ENCODE results near the gene NAGK.
"Not testable (repeated sequence)": the region's sequence is repeated elsewhere in the genome, so short reads cannot be mapped to it uniquely, and the experiment has no call there.

The NAGK gene

DNA sequence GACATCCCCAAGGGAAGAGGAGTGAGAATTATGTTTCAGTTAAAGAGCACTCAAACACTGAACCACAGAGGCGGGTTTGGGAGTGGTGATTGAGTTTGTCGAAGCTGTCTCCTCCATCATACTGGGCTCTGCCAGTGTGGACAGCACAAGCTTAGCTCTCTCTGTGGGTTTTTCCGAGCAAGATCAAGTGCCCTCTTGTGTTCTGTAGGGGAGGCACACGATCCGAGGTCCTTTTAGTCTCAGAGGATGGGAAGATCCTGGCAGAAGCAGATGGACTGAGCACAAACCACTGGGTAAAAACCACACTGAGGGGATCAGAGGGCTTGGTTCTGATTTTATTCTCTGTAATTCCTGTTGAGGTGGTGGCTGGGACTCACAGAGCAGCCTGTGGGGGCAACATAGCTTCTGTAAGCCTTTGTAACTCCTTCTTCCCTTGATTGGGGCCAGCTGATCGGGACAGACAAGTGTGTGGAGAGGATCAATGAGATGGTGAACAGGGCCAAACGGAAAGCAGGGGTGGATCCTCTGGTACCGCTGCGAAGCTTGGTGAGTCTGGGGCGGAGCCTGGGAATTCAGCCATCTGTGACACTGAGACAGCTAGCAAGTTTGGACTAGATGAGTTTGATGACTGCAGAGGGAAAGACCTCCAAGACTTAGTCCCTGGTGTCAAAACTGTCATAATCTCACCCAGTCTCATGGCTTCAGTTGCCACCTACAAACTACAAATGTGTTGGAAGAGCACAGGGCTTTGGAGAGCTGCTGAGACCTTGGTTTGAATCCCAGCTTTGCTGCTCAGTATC is 2.0 kb downstream of the NAGK start:
- no peak for DNase-seq

DNA sequence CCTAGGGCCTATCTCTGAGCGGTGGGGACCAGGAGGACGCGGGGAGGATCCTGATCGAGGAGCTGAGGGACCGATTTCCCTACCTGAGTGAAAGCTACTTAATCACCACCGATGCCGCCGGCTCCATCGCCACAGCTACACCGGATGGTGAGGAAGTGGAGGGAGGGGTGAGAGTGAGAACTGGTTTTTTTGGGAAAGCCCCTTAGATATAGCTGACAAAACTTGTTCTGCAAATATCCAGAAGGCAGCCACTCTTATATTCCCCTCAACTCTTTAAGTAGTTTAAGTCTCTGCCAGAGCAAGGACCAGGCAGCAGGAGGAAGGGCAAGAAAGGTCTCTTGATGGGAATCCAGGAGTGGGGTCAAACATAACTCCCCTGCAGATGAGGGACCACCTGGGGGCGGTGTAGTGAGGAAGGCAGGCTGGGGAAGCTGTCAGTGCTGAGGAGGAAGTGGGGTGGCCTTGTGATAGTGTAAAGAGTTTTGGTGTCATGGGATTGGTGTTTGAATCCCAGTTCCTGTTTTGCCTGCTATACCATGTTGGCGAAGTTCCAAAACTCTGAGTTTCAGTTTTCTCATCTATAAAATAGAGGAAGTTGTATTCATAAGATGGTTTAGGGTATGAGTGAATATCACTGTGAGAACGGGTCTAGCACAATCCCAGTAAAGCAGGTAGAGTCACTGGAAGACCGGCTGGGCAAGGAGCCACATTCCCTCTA is 3.4 kb downstream of the NAGK start:
- no peak for DNase-seq

DNA sequence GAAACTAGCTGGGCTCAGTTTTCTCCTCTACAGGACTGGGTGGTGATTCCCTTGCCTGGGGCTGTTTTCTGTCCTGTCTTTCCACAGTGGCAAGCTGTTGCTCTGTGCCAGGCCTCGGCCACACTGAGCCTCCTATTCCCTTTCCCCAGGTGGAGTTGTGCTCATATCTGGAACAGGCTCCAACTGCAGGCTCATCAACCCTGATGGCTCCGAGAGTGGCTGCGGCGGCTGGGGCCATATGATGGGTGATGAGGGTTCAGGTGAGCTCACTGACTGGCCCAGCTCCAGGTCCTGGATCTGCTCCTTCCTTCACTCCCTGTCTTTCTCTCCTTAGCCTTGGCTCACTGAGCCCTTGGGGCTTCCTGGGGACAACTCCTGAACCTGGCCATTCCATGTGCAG is 4.0 kb downstream of the NAGK start:
- no peak for DNase-seq

DNA sequence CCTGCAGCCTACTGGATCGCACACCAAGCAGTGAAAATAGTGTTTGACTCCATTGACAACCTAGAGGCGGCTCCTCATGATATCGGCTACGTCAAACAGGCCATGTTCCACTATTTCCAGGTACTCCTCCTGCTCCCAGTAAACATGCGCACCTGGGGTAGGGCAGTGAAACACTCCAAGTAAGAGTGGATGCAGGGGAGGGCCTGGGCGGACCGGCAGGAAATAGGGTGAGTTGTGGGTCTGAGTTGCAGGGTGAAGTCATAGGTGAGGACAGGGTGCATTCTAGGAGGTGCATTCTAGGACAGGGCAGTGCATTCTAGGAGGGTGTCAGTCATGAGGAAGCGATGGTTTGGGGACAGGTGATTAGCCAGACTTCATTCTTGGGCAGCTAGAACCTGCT is 5.0 kb downstream of the NAGK start:
- no peak for DNase-seq

DNA sequence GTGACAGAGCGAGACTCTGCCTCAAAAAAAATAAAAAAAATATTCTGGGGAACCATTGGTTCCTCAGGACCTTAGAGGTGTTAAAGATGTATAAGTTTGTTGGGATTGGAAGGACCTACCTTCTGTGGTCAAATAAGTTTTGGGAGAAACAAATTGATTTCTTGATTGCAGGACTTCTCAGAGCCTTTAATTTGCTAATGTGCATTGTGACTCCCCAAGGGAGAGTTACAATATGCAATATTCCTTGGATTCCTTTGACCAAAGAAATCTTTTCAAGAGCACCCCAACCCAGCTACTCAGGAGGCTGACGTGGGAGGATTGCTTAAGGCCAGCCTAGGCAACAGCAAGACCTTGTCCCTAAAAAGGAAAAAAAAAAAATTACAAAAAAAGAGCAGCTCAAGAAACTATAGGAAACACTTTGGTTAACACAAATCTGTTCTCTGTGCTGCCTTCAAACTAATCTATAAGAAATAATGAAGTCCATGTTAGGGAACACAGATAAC is 6.5 kb downstream of the NAGK start:
- DNase-seq: no peak

DNA sequence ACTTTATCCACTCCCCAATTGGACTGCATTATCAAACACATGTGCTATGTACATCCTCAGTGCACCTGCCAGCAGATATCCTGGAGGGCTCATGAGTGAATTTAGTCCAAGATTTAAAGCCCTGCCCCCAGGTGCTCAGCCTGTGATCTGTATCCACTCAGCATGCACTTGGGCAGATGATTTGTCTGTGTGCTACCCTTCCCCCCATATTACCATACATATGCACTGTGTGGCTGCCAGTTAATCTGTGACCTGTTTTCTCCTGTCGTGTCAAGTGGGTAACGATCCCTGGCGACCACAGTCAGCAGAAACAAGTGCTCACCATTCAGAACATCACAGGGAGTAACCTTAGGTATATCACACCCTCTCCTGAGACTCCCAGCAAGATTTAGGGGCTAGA is 10.2 kb downstream of the NAGK start:
- DNase-seq: no peak

DNA sequence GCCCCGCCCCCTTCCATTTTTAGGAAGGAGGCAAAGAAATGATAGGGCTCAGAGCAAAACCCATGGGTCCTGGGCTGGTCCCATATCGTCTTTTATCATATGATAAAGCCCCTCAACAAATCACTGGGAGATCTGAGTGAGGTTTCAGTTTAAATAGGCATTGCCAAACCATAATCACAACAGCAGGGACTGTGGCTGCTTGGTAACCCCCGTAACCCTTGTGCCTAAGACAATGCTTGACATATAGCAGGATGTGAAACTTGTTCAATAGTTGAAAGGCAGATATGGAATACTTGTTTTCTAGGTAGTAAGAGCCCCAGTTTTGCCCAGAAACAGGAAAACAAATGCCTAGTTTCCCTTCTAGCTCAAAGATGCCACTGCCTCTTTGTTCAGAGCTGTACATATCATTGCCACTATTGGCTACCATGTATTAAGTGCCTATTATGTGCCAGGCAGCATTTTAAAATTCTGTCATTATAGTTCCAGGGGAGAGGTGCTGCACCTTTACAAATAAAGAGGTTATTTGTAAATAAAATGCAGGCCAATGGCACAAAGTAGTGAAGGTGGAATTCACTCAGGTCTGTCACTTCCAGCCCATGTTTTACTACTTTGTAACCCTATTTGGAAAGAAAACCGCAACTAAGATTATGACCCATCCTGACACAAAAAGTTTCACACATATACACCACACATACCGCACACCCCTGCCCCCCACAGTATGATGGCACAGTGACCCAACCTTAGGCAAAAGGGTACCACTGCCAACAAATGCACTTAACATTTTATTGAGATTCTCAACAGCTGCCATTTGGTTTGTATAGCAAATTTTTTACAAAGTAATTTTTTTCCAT is 14.2 kb downstream of the NAGK start:
- no peak for DNase-seq

DNA sequence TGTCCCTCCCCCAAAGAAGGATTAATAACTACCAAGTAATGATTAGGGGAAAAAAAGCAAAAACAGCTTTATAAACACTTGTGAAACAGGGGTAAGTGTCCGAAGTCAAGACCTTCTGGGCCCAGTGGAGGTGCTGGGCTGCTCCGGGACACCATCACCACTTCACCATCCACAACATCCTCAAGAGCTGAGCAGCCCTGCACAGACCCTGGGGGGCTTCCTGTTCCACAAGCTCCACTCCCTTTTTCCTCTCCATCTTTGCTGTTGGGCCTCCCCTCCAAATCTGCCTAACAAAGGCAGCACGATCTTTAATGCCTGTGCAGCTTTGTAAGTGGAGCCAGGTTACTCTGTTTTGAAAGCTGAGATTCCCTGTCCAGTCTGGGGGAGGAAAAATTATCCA is 14.8 kb downstream of the NAGK start:
- not testable (repeated sequence) for DNase-seq

DNA sequence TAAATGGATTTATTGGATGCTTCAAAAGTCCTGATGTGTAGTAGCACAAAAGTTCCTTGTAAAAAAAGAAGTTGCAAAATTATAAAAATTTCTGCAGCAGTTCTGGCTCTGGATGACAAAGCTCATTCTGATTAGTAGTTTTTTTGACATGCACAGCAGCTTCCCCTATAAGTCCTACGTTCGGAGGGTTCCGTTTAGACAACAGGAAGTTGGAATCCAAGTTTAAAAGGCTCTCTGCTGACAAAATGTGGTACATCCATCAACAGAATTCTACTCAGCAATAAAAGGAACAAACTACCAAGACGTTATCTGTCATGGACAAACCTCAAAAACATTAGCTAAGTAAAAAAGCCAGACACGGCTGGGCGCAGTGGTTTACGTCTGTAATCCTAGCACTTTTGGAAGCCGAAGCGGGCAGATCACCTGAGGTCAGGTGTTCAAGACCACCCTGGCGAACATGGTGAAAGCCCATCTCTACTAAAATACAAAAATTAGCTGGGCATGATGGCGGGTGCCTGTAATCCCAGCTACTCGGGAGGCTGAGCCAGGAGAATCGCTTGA is 15.4 kb downstream of the NAGK start:
- not testable (repeated sequence) for DNase-seq

DNA sequence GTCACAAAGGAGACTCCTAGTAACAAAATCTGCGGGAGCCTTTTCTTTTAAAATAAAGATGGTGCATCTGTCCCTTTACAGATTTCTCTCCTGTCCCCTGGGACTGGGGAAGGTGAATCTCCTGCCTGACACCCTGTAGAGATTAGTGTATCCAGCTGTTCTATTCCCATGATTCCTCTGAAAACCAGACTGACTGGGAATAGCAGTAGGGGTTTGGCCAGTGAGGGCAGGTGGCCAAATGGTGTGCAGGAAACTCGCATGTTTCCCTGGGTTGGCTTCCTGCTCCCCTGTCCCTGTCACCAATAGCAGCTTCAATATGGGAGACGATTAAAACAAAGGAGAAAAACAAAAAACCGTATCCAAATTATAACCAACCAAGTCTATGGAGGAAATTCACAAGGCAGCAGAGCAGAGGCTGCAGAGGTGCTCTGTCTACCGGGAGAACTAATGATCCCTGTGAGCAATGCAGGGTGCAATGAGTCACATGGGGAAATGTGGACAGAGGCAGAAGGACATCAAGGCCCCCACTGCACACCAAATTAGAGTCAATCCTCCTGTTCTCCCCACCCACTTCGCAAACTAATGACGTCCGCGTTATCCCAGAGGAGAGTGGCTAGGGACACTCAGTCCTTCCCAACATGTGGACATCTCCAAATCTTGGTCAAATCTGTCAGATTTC is 17.0 kb downstream of the NAGK start:
- DNase-seq: not testable (repeated sequence)

DNA sequence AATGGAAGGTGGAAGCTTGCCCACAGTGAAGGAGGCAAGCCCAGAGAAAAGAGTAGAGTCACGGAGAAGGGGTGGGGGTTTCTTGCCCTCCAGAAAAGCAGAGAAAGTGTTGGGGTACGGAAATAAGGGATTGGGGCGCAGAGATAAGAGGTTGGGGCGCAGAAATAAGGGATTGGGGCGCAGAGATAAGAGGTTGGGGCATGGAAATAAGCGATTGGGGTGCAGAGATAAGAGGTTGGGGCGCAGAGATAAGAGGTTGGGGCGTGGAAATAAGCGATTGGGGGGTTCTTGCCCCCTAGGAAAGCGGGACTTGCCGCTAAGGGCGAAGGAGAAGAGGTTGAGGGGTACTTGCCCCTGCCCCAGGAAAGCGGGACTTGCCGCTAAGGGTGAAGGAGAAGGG is 21.0 kb downstream of the NAGK start:
- not testable (repeated sequence) for DNase-seq

DNA sequence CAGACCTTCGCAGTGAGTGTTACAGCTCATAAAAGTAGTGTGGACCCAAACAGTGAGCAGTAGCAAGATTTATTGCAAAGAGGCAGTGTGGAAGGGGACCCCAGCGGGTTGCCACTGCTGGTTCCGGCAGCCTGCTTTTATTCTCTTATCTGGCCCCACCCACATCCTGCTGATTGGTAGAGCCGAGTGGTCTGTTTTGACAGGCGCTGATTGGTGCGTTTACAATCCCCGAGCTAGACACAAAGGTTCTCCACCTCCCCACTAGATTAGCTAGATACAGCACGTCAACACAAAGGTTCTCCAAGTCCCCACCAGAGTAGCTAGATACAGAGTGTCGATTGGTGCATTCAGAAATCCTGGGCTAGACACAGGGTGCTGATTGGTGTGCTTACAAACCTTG is 23.4 kb downstream of the NAGK start:
- not testable (repeated sequence) for DNase-seq

DNA sequence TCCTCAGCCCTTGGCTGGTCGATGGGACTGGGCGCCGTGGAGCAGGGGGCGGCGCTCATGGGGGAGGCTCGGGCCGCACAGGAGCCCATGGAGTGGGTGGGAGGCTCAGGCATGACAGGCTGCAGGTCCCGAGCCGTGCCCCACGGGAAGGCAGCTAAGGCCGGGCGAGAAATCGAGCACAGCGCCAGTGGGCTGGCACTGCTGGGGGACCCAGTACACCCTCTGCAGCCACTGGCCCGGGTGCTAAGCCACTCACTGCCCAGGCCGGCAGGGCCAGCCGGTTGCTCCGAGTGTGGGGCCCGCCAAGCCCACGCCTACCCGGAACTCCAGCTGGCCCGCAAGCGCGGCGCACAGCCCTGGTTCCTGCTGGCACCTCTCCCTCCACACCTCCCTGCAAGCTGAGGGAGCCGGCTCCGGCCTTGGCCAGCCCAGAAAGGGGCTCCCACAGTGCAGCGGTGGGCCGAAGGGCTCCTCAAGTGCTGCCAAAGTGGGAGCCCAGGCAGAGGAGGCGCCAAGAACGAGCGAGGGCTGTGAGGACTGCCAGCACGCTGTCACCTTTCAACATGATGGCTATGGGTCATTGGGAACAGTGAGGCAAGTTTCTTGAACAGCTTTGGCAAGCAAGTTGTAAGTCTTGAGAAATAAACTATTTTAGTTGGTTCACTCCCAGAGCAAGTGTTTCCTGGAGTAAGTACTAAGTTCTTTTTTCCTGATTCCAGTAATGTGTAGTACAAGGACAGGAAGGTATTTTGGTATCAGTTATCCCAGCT is 24.2 kb downstream of the NAGK start:
- DNase-seq: not testable (repeated sequence)

DNA sequence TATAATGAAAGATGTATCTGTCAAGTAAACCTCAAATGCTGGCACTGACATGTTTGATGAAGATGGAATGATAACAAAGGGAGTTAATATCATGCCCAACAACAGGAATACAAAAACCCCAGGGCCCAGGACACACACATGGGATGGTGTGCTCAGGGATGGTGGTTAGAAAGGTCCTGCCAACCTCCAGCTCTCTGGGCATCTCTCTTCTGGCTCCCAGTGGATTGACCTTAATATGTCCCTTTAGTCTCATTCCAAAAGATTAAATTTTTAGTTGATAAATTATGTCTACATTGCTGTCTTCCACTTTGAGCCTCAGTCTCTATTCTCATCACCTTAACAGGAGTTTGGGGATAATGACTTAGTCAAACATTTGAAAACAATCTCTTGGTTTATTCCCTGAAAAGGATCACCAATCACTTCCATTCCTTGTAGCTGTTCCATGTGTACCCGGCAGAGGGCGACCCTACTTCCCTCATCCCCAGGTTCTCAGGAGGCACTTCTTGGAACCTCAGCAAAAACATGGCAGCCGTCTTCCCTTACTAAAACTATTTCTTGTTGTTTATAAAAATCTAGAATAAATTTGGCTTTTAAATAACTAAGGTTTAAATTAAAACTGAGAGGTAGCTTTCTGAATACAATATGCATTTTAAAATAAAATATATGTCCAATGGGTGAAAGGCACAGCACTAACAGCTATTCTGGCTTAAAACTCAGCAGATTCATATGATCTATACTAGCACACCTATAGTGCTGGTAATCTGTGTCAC is 31.9 kb downstream of the NAGK start:
- DNase-seq: peak; percentile 2

DNA sequence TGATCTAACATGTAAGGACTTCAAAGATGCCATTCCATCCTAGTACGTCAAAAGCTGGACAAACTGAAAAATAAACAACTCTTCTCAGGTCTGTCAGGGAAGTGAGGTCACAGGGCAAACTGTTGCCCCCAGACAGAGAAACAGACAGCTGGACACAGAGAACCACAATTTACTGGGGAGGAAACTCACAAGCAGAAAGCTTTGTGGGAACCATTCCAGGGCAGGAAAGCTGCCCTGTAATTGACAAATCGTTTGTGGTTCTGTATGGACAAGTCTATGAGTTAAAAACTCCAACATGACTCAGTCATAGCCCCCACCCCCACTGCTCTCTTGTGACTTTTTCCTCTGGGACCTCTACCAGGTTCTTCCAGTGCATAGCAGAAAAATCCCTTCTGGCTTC is 33.2 kb downstream of the NAGK start:
- DNase-seq: no peak

DNA sequence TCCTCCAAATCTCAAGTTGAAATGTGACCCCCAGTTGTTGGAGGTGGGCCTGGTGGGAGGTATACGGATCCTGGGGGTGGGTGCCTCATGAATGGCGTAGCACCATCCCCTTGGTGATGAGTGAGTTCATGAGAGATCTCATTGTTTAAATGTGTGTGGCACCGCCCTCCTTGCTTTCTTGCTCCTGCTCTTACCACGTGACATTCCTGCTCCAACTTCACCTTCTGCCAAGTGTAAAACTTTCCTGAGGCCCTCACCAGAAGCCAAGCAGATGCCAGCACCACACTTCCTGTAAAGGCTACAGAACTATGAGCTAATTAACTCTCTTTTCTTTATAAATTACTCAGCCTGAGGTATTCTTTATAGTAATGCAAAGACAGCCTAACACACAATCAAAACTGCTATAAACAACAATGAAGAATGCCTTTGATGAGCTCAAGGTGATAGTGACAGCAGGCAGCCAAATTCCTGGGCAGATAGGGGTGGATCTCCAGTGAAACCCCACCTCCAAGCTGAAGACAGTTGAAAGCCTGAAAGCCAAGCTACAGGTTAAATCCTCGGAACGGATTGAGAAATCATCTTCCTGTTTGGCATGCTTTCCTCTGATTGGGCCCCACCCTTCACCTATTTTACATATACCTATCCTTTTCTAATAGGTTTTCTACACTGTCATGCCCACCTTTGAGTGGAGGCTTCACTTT is 34.7 kb downstream of the NAGK start:
- no peak for DNase-seq

DNA sequence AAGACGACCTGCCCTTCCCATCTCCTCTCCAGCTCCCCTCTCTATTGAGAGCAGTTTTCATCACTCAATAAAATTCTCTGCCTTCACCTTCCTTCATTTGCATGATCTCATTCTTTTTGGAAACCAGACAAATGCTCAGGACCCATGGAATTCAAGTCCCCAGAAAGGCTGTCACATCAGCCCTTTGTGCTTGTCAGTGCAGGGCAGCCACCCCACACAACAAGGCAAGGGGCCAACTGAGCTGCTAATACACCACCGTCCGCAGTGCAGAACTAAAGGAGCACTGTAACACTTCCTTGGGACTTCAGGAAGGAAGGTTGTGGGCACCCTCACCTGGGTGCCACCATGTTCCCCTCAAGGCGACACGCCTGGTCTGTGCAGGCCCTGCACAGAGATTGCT is 35.4 kb downstream of the NAGK start:
- DNase-seq: no peak

DNA sequence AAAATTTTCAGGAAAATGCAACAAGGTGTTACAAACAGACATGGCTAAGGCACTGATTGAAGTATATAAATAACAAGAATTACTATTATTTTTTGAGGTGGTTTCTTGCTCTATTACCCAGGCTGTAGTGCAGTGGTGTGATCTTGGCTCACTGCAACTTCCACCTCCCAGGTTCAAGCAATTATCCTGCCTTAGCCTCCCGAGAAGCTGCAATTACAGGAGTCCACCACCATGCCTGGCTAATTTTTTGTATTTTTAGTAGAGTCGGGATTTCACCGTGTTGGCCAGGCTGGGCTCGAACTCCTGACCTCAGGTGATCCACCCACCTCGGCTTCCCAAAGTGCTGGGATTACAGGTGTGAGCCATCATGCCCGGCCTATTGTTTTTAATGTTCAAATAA is 38.0 kb downstream of the NAGK start:
- not testable (repeated sequence) for DNase-seq

DNA sequence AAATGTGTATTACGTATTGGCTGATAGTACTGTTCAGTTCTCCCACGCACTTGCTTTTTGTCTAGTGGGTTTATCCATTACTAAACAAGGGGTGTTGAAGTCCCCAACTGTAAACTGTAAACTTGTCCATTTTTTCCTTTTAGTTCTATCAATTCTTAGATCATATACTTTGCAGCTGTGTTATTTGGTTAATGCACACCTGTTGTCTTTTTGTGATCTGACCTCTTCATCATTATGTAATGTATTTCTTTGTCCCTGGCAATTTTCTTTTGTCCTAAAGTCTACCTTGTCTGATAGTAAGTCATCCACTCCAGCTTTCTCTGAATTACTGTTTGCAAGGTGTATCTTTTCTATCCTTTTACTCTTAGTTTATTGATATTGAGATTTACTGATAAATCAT is 39.6 kb downstream of the NAGK start:
- no peak for DNase-seq

DNA sequence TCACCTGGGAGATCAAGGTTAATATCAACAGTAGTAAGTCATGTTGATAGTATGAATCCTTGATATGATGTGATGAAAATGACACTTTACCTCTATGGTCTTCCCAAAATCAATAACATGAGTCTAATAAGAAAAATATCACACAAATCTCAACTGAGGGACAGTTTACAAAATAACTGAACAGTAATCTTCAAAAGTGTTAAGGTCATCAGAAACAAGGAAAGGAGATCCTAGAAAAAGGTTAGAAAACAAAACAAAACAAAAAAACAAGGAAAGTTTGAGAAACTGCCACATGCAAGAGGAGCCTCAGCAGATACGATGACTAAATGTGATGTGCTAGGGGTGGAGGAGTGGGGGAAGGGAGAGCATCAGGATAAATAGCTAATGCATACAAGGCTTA is 45.4 kb downstream of the NAGK start:
- no peak for DNase-seq
